Spinal cord (tissue), 10 donors: ENCODE measurements around the gene ANXA2. TPM values are rescaled to one million over a fixed set of nuclear protein-coding genes. Genes with fewer than 3 reads are reported as not detected.

Source experiments
- DNase-seq, 6 donors: peaks; one replicate each; pipeline versions ENCODE4 v3.0.0 to v3.0.0-alpha.2; 2013 to 2015; ENCODE audit warnings: low spot score in 6 of 6, low read depth in 4 of 6
- H3K27ac ChIP-seq: one replicate; pipeline ENCODE4 v1.5.1; 2013; ENCODE audit warnings: low read depth, low read length, control low read depth
- H3K27me3 ChIP-seq: one replicate; pipeline ENCODE4 v1.6.1; 2013; ENCODE audit warnings: low read length; ENCODE audit not compliant: control insufficient read depth, insufficient read depth
- H3K36me3 ChIP-seq: one replicate; pipeline ENCODE4 v1.6.1; 2013; ENCODE audit warnings: low read length; ENCODE audit not compliant: control insufficient read depth, insufficient read depth
- H3K4me1 ChIP-seq: one replicate; pipeline ENCODE4 v1.6.1; 2013; ENCODE audit warnings: low read length; ENCODE audit not compliant: control insufficient read depth, insufficient read depth
- H3K4me3 ChIP-seq: one replicate; pipeline ENCODE4 v1.5.1; 2013; ENCODE audit warnings: low read depth, low read length, control low read depth
- H3K9me3 ChIP-seq: one replicate; pipeline ENCODE4 v1.6.1; 2013; ENCODE audit warnings: low read length; ENCODE audit not compliant: control insufficient read depth, insufficient read depth
- WGBS: methylation state at CpG from one replicate; pipeline ENCODE4 v1.1.5; 2013; ENCODE audit warnings: missing lambda C conversion rate; ENCODE audit not compliant: insufficient coverage; 5-methylcytosine and 5-hydroxymethylcytosine counted together
- polyA plus RNA-seq, 2 donors: library from polyadenylated mRNA; unstranded; fragments of 120-200 nt; gene quantifications; one replicate each; pipeline ENCODE4 v1.2.1, GENCODE V29; 2013; ENCODE audit not compliant: insufficient read length in 2 of 2
- total RNA-seq, 2 donors: library from RNA; depleted of rRNA in 1 of 2; stranded (reverse); fragments of 120-200 nt in 1 of 2; fragments of >200 nt in 1 of 2; gene quantifications; one replicate each; pipeline versions ENCODE4 v1.2.3 to v1.2.4, GENCODE V29; 2013 to 2014
- donor health status: healthy.

The ANXA2 gene
- total and polyA plus RNA-seq, 4 donors = 119 to 1,008 (median 412) TPM

DNA sequence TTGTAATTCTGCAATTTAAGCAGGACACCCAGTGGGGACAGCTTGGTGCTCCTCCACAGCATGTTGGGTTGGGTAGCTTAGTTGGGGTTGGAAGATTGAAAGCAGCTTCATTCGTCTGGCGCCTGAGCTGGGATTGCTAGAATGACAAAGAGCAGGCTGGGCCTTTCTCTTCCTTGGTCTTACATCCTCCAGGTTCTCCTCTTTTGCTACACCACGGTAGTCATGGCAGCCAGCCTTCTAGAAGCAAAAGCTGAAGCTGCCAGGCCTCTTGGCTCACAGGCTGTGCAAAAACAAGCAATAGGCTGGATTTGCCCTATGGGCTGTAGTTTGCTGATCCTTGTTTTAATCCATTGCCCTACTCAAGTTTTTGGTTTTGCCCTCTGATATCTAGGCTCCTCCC is 3.2 kb upstream of the ANXA2 start:
- peaks cover 35% of the 10 kb centered on the region for H3K4me1 ChIP-seq
- WGBS = 0% methylated on average over 1 of the region's 3 CpGs
- peak in 1 of 6 donors; percentile 47 for DNase-seq
- H3K36me3 ChIP-seq = no peaks in the 10 kb centered on the region
- no peak overlapping the region for H3K4me3 ChIP-seq
- H3K9me3 ChIP-seq = no peaks in the 10 kb centered on the region
- no peak overlapping the region for H3K27ac ChIP-seq
- peaks cover 7% of the 10 kb centered on the region for H3K27me3 ChIP-seq

DNA sequence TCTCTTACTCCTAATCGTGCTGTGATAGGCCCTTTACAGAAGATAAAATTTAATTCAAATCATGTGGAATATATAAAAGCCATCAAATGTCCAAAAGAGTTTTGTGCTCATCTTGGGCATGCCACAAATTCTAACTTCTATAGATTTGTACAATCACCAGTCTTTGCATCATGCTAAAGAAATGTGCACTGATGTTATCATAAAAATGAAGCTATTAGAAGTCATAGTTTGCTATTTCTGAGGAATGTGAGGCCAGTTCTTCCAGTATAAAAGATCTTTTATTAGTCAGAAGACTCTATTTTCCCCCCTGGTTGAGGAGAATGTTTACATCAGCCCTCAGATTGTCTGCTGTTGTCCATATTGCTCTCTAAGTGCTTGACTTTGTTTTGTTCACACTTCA is 2.1 kb upstream of the ANXA2 start:
- Histone ChIP-seq H3K9me3 (no peaks in the 10 kb centered on the region), H3K4me3 (no peak overlapping the region), H3K27me3 (peaks cover 7% of the 10 kb centered on the region), H3K4me1 (peaks cover 36% of the 10 kb centered on the region), H3K36me3 (no peaks in the 10 kb centered on the region), H3K27ac (peak overlapping the region; percentile 94)
- WGBS = no CpG with 5 or more reads among the region's 1 CpG
- no peak for DNase-seq

- WGBS = 50% methylated on average over 16 of the region's 21 CpGs
- H3K4me3 ChIP-seq = peak overlapping the region; percentile 45
- H3K27ac ChIP-seq = peak overlapping the region; percentile 94
Measured at GRCh38 chr15:60399246-60399915, 1.6 kb upstream of the ANXA2 start.

DNA sequence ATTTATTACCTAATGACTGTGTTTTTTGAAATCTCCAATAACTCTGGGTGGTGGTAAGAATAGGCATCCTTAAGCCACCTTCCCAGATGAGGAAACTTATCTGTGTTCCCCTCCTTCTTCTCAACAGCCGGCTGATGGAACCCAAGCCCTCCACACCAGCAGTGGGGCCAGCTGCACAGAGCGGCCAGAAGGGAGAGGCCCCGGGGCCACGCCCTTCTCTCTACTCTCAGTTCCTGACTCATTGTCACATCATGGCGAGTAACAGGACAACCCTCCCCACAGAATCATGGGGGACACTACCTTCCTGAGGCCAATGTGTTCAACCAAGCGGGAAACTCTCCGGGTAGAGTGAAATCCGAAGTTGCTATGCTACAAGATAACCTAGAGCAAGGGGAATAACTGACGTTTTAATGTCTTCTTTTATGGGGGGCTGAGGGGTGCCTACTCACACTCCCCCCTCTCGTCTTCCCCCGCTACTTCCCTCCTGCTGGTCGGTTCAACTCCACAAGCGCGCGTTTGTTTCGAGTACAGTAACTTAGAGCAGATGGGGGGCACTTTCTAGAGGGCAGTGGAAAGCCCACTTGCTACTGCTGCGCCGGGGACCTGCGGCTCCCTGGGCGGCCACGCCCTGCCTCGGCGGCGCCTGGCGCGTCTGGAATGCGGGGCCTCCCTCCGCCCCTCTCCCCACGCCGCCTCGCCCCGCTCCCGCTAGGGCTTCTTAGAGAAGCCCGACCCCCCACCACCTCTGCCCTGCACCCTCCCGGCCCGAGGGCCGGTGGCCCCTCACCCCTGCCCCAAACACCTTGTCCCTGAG is 621 bp downstream of the ANXA2 start:
- 6% methylated on average over 25 of the region's 37 CpGs for WGBS
- peak in 1 of 6 donors; percentile 50 for DNase-seq
- Histone ChIP-seq H3K27me3 (peaks cover 7% of the 10 kb centered on the region), H3K4me1 (peaks cover 46% of the 10 kb centered on the region), H3K36me3 (no peaks in the 10 kb centered on the region), H3K27ac (peak overlapping the region; percentile 91), H3K9me3 (no peaks in the 10 kb centered on the region), H3K4me3 (peak overlapping the region; percentile 74)

More at GRCh38 chr15:60399246-60399915, 1.6 kb upstream of the ANXA2 start:
- no peak for DNase-seq
- H3K36me3 ChIP-seq = no peaks in the 10 kb centered on the region
- H3K9me3 ChIP-seq = no peaks in the 10 kb centered on the region
- H3K27me3 ChIP-seq = peaks cover 7% of the 10 kb centered on the region
- H3K4me1 ChIP-seq = peaks cover 39% of the 10 kb centered on the region

GRCh38 chr15:60396560-60396957 is 1.2 kb downstream of the ANXA2 start:
- no peaks in the 10 kb centered on the region for H3K36me3 ChIP-seq
- H3K9me3 ChIP-seq = no peaks in the 10 kb centered on the region
- peak overlapping the region; percentile 91 for H3K27ac ChIP-seq
- peak overlapping the region; percentile 74 for H3K4me3 ChIP-seq
- WGBS = 85% methylated on average over 4 of the region's 5 CpGs
- peaks cover 7% of the 10 kb centered on the region for H3K27me3 ChIP-seq
- peaks cover 46% of the 10 kb centered on the region for H3K4me1 ChIP-seq
- no peak for DNase-seq

- Histone ChIP-seq H3K4me3 (peak overlapping the region; percentile 74), H3K27me3 (peaks cover 7% of the 10 kb centered on the region), H3K36me3 (no peaks in the 10 kb centered on the region), H3K4me1 (peaks cover 48% of the 10 kb centered on the region), H3K9me3 (no peaks in the 10 kb centered on the region), H3K27ac (peak overlapping the region; percentile 91)
- WGBS = no CpG with 5 or more reads among the region's 12 CpGs
- no peak for DNase-seq
Measured at GRCh38 chr15:60396100-60396499, 1.7 kb downstream of the ANXA2 start.

DNA sequence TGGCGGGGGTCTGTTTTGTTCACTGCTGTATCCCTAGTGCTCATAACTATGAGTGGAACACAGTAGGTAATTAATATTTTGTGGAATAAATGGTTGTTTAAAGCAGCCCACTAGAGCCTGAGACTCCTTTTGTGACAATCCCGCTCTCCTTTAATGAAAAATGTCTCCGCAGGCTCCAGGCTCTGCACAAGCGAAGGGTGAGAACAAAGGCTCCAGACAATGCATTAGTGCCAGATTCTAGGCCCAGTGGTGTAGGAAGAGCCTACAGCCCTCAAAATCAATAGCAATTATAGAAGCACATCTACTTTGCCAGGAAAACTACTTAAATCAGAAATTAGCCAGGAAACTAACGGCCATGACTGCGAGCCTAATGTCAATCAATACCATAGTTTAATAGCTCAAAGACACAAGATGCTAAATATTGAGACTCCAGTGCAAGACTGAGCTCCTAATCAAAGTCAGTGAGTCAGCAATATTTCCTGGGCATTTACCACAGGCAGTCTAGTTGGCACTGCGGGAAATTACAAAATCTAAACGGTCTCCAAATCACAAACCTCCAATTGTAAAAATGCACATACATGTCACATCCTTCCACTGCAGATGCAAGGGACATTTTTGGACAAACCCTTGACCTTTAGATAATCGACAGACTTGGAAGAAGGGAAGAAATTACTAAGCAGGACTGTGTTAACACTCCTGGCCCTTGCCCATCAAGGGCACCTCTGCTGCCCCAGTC is 2.3 kb downstream of the ANXA2 start:
- Histone ChIP-seq H3K27me3 (peaks cover 7% of the 10 kb centered on the region), H3K36me3 (no peaks in the 10 kb centered on the region), H3K4me1 (peaks cover 48% of the 10 kb centered on the region), H3K4me3 (peak overlapping the region; percentile 74), H3K27ac (peak overlapping the region; percentile 91), H3K9me3 (no peaks in the 10 kb centered on the region)
- 61% methylated on average over 6 of the region's 9 CpGs for WGBS
- DNase-seq = peak in 1 of 6 donors; percentile 43

DNA sequence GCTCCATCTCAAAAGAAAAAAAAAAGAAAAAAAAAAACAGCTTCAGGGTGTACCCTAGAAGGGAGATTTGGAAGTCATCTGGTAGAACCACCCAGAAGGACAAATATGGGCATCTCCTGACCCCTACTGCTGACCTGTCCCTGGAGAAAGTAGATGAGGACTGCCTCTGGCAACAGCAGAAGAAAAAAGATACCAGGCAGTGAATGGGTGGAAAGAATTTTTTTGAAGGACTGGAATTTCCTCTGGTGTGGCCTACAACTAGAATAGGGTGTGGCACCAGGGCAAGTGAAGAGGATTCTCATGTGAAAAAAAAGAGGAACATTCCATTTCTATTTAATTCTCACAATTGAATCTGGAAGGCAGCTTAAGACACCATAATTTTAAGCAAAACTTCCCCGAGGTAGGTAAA is 3.1 kb downstream of the ANXA2 start:
- peaks cover 48% of the 10 kb centered on the region for H3K4me1 ChIP-seq
- no peaks in the 10 kb centered on the region for H3K36me3 ChIP-seq
- no CpG with 5 or more reads among the region's 1 CpG for WGBS
- H3K27ac ChIP-seq = peak overlapping the region; percentile 91
- H3K27me3 ChIP-seq = peaks cover 7% of the 10 kb centered on the region
- peak overlapping the region; percentile 9 for H3K4me3 ChIP-seq
- no peak for DNase-seq
- no peaks in the 10 kb centered on the region for H3K9me3 ChIP-seq

GRCh38 chr15:60392986-60393790 is 4.6 kb downstream of the ANXA2 start:
- Histone ChIP-seq H3K9me3 (no peaks in the 10 kb centered on the region), H3K4me3 (peak overlapping the region; percentile 6), H3K36me3 (no peaks in the 10 kb centered on the region), H3K27ac (peak overlapping the region; percentile 91), H3K4me1 (peaks cover 35% of the 10 kb centered on the region), H3K27me3 (peaks cover 7% of the 10 kb centered on the region)
- DNase-seq = peak in 2 of 6 donors; percentile 75 to 87
- WGBS = 38% methylated on average over 6 of the region's 9 CpGs
